GM21717 (cell line): ENCODE results near the gene NEK8.
"Not testable (repeated sequence)": the region's sequence is repeated elsewhere in the genome, so short reads cannot be mapped to it uniquely, and the experiment has no call there.

Source experiments
- ATAC-seq: cut with Tn5 transposase; IDR thresholded peaks from one replicate; pipeline ENCODE4 v1.9.1; 2021; ENCODE audit warnings: mild to moderate bottlenecking, moderate library complexity; ENCODE audit not compliant: unreplicated experiment

Gene NEK8

GRCh38 chr17:28724500-28725165 is 4.0 kb upstream of the NEK8 start:
- no peak for ATAC-seq

DNA sequence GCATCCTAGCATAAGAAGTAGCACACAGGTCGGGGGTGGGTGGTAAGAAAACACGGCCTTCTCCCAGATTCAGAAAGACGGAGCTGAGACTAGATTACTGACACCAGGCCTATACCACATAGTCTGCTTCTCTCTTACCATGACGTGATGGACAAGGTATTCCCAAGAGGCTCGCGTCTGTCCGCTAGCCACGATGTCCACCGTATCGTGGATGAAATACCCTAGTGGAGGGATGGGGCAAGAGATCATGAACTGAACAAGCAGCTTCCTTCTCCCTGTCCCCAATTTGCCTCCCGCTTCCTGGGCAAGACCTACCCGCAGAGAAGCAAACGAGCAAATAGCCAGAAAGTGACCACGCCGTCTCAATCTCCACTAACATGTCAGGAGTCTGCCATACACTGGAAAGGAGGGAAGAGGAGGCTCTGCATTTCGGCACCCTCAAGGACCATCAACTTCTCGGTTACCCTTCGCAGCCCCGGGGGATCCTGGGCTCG is 3.4 kb upstream of the NEK8 start:
- no peak for ATAC-seq

- peak; percentile 8 for ATAC-seq
These were observed 2.8 kb upstream of the NEK8 start for GRCh38 chr17:28725660-28726225.

DNA sequence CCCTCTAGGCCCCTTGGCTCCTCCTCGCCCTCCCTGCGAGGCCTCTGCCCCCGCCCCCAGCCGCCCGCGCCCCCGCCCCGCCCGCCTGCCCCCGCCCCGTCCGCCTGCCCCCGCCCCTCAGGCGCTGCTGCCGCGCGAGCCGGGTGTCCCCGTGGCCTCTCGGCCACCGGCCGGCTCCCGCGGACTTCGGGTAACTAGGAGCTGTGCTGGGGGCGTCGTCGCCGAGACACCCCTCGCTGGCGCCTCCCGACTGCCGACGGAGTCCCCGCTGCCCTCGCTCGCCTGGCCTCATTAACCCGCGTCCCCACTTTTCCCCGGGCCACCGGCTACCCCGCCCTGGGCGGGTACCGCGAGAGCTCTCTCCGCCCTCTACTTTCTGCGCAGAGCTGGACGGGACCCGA is 2.4 kb upstream of the NEK8 start, which contains the start of gene TLCD1:
TLCD1 (minus strand) TSS at position 8 of the 401 bp plus-strand sequence. CDS start 136 bp downstream, outside the sequence.
- peak; percentile 11 for ATAC-seq

- ATAC-seq = peak; percentile 32
These were observed 1.7 kb upstream of the NEK8 start for GRCh38 chr17:28726627-28727491.

- ATAC-seq = no peak
These were observed 1.4 kb downstream of the NEK8 start for GRCh38 chr17:28729950-28730330.

DNA sequence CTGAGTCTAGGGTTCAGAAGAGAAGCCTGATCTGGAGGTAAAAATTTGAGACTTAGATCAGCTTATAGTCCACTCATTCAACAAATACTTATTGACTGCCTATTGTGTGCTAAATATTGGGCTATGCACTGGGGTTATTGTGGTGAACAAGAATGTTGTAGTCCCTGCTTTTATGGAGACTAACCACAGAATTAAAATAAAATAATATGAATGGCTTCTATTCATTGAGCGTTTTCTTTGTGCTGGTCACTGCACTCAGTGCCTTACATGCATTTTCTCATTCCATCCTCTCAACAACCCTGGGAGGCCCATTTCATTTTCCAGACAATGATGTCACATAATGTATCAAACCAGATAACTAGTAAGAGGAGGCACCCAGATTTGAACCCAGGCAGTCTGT is 4.8 kb downstream of the NEK8 start:
- ATAC-seq = no peak

DNA sequence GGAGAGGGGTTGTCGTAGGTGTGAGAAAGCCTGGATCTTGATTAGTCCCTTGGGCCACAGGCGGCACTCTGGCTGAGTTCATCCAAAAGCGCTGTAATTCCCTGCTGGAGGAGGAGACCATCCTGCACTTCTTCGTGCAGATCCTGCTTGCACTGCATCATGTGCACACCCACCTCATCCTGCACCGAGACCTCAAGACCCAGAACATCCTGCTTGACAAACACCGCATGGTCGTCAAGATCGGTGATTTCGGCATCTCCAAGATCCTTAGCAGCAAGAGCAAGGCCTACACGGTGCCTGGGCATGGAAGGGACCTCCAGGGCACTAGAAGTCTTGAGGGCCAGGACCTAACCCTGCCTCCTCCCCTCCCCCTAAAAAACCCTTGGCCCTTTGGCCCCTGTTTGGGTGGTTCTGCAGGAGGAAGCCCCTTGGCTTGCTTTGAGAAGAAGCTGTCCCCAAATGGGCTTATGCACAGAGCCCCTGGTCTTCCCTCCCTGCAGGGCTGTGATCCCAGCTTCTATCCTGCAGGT is 6.2 kb downstream of the NEK8 start:
- ATAC-seq = no peak

- no peak for ATAC-seq
These were observed 6.7 kb downstream of the NEK8 start for GRCh38 chr17:28735242-28735722.

- not testable (repeated sequence) for ATAC-seq
These were observed 7.6 kb downstream of the NEK8 start for GRCh38 chr17:28735913-28736769.

GRCh38 chr17:28737316-28737715 is 8.7 kb downstream of the NEK8 start:
- no peak for ATAC-seq

- ATAC-seq = peak; percentile 44
These were observed 9.4 kb downstream of the NEK8 start for GRCh38 chr17:28737770-28738679.

GRCh38 chr17:28738680-28739384 is 10.2 kb downstream of the NEK8 start:
- ATAC-seq = peak; percentile 30

GRCh38 chr17:28740406-28741357 is 12.1 kb downstream of the NEK8 start:
- ATAC-seq = no peak

DNA sequence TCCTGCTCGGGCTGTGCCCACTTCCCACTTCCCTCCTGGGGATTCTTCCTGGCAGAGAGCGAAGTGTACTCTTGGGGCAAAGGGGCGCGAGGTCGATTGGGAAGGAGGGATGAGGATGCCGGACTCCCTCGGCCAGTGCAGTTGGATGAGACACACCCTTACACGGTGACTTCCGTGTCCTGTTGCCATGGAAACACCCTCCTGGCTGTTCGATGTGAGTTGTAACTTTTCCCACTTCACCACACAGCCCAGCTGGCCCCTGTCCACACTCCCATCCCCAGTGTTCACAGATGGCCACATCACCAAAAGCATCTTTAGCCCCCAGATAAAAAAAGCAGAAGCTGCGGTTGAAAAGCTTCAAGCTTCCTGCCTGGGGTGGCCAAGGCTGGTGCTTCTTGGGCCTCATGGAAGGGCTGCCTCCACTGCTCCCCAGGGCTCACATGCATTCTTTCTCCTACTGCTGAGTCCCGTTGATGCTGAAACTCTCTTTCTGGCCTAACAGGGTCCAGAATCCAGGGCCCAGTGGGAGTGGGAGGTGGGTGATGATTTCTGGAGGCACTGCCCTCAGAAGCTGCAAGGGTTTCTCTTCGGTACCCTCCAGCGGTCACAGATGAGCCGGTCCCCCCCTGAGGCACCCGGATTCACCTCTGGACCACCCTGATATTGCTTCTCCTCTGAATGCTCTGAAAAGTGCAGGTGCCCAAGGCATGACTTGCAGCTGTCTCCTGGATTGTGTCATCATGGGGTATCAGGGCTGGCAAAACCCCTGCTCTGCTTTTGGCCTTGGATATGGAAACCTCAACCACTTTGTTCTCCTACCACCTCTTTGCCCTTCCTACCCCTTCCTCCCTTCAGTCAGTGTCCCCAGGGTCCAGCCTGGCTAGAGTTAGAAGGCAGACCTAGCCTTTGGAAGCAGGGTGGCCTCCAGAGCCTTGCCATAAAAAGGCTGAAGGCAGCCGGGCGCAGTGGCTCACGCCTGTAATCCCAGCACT is 13.1 kb downstream of the NEK8 start:
- no peak for ATAC-seq
